ENCODE data around the gene PAQR8.

GRCh38 chr6:52330470-52330869 is 31.5 kb upstream of the PAQR8 start:
- TF ChIP-seq CTCF (IDR thresholded peaks at IDR 0.05; ENCODE audit: low read depth, low read length) (no peak), EZH2phosphoT487 (IDR thresholded peaks at IDR 0.05; ENCODE audit: low read depth) (no peak)
